RPMI8226 (cell line): ENCODE measurements around the gene DMRT1.

Experiments used
- DNase-seq: peaks from one replicate; pipeline ENCODE4 v3.0.0-alpha.2; 2015

Gene DMRT1

GRCh38 chr9:973295-973834 lies 131.9 kb downstream of the DMRT1 start:
- DNase-seq = no peak

- DNase-seq = no peak
These were observed 132.8 kb downstream of the DMRT1 start for GRCh38 chr9:974031-974995.

- DNase-seq = no peak
These were observed 133.7 kb downstream of the DMRT1 start for GRCh38 chr9:974996-975739.

GRCh38 chr9:975740-976257 lies 134.3 kb downstream of the DMRT1 start:
- no peak for DNase-seq

GRCh38 chr9:976258-976942 lies 134.9 kb downstream of the DMRT1 start, which contains the start of gene DMRT3:
Gene DMRT3, plus strand, starts transcription at chr9:976655. Its CDS starts 347 bp downstream, at chr9:977002.
- DNase-seq = peak; percentile 27

GRCh38 chr9:976943-977837 lies 135.7 kb downstream of the DMRT1 start:
- peak; percentile 63 for DNase-seq

- DNase-seq = no peak
These were observed 136.6 kb downstream of the DMRT1 start for GRCh38 chr9:977838-978830.

GRCh38 chr9:979983-980382 lies 138.5 kb downstream of the DMRT1 start:
- no peak for DNase-seq

- DNase-seq = no peak
These were observed 139.1 kb downstream of the DMRT1 start for GRCh38 chr9:980640-981039.

GRCh38 chr9:981491-981898 lies 140.0 kb downstream of the DMRT1 start:
- DNase-seq = no peak

- no peak for DNase-seq
These were observed 141.1 kb downstream of the DMRT1 start for GRCh38 chr9:982394-983230.

GRCh38 chr9:994005-994404 lies 152.5 kb downstream of the DMRT1 start:
- peak; percentile 59 for DNase-seq

- no peak for DNase-seq
These were observed 153.7 kb downstream of the DMRT1 start for GRCh38 chr9:995192-995591.

- no peak for DNase-seq
These were observed 154.3 kb downstream of the DMRT1 start for GRCh38 chr9:995781-996180.

- peak; percentile 31 for DNase-seq
These were observed 157.0 kb downstream of the DMRT1 start for GRCh38 chr9:998299-999110.

- DNase-seq = no peak
These were observed 160.3 kb downstream of the DMRT1 start for GRCh38 chr9:1001838-1002237.

GRCh38 chr9:1002678-1003077 lies 161.2 kb downstream of the DMRT1 start:
- no peak for DNase-seq

GRCh38 chr9:1005043-1005667 lies 163.7 kb downstream of the DMRT1 start:
- DNase-seq = peak; percentile 66
